Measurements from ENCODE around the gene PNPLA7. TPM values are rescaled to one million over a fixed set of nuclear protein-coding genes. Genes with fewer than 3 reads are reported as not detected.
"Not testable (repeated sequence)": the region's sequence is repeated elsewhere in the genome, so short reads cannot be mapped to it uniquely, and the experiment has no call there.

Gene PNPLA7
- total and polyA plus RNA-seq, 3 experiments from 2014 or later, result 0.79 to 2.4 (median 2.0) TPM

DNA sequence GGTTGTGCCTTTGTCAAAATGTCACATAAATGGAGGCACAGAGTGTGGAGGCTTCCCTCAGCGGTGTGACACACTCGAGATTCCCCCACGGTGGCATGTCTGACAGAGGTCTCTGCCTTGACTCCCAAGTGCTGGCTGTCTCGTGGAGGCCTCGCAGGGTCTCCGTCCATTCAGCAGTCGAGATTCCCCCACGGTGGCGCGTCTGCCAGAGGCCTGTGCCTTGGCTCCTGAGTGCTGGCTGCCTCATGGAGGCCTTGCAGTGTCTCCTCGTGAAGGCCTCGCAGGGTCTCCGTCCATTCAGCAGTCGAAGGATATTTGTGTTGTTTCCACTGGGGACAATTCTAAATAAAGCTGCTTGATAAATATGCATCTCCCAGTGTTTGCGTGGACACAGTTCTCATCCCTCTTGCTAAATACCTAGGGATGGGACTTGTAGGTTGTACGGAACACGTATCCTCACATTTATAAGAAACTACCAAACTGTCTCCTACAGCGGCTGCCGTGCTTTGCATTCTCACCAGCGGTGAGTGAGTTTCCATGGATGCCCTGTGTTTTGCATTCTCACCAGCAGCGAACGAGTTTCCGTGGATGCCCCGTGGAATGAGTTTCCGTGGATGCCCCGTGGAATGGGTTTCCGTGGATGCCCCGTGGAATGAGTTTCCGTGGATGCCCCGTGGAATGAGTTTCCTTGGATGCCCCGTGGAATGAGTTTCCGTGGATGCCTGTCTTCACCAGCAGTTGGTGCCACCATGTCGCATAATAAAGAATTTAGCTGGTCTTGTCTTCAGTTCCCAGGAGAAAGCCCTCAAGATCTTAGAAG, 25.8 kb downstream of the PNPLA7 start:
- CTCF ChIA-PET, result interaction anchor here (2.2 kb wide), 1 partner anchor 101 kb away, joined by 14 read pairs; the partner anchor contains the start of genes EXD3 and NOXA1
- Histone ChIP-seq H3K4me1 (ENCODE audit: insufficient read depth, low read length) (no peaks in the 10 kb centered on the region), H3K9me3 (ENCODE audit: low read length) (no peaks in the 10 kb centered on the region), H3K4me3 (ENCODE audit: low read length) (no peak overlapping the region), H3K27me3 (ENCODE audit: insufficient read depth, low read length, poor library complexity, severe bottlenecking) (no peaks in the 10 kb centered on the region), H3K27ac (ENCODE audit: low read depth, low read length) (no peak overlapping the region), H3K36me3 (ENCODE audit: insufficient read depth, low read length) (no peaks in the 10 kb centered on the region)
- Mint-ChIP-seq H3K4me3 (no peak overlapping the region), H3K4me1 (peaks cover 2 to 4% (median 3%) of the 10 kb centered on the region in 3 donors), H3K27me3 (no peaks in the 10 kb centered on the region), H3K9me3 (no peaks in the 10 kb centered on the region), H3K36me3 (no peaks in the 10 kb centered on the region), H3K27ac (no peak overlapping the region)
- POLR2A ChIA-PET, result no interaction called here
- DNase-seq, result peak in 1 of 5 donors; percentile 37

DNA sequence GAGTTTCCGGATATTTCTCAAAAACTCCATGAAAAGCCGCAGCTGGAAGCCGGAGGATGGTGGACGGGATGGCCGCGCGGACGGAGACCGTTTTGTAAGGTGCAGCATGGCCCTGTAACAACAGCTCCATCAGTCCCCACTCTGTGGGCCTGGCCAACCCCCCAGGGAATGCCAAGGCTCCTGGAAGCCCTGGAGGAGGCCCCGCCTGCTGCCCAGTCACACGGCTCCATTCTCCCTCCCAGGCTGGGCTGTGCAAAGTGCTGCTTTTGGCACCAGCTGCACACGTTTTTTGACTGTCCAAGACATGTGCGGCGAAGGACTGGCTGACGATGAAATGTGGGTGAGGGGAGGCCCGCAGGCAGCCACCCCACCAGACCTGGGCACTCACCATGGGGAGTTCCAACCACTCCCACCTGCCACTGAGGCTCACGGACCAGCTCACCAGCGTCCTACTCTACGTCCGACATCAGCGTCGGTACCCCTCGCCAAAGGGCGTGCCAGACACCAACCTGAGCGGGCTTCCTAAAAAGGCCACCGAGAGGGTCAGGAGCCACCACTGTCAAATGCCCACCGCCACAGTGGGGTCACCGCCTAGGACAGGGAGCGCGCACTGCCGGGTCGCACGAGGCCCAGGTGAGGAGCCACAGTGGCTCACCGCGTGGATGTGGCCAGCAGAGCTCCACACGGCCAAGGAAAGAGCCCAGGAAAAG, 27.3 kb downstream of the PNPLA7 start:
- Mint-ChIP-seq H3K36me3 (no peaks in the 10 kb centered on the region), H3K9me3 (no peaks in the 10 kb centered on the region), H3K4me3 (no peak overlapping the region), H3K27me3 (no peaks in the 10 kb centered on the region), H3K4me1 (peaks cover 2 to 4% (median 3%) of the 10 kb centered on the region in 3 donors), H3K27ac (no peak overlapping the region)
- peak in 1 of 5 donors; percentile 39 for DNase-seq
- Histone ChIP-seq H3K27me3 (ENCODE audit: insufficient read depth, low read length, poor library complexity, severe bottlenecking) (no peaks in the 10 kb centered on the region), H3K4me1 (ENCODE audit: insufficient read depth, low read length) (no peaks in the 10 kb centered on the region), H3K36me3 (ENCODE audit: insufficient read depth, low read length) (no peaks in the 10 kb centered on the region), H3K27ac (ENCODE audit: low read depth, low read length) (no peak overlapping the region), H3K4me3 (ENCODE audit: low read length) (no peak overlapping the region), H3K9me3 (ENCODE audit: low read length) (no peaks in the 10 kb centered on the region)
- ChIA-PET CTCF (interaction anchor here (1.0 kb wide), 1 partner anchor 100 kb away, joined by 3 read pairs; the partner anchor contains the start of gene EXD3), POLR2A (no interaction called here)

DNA sequence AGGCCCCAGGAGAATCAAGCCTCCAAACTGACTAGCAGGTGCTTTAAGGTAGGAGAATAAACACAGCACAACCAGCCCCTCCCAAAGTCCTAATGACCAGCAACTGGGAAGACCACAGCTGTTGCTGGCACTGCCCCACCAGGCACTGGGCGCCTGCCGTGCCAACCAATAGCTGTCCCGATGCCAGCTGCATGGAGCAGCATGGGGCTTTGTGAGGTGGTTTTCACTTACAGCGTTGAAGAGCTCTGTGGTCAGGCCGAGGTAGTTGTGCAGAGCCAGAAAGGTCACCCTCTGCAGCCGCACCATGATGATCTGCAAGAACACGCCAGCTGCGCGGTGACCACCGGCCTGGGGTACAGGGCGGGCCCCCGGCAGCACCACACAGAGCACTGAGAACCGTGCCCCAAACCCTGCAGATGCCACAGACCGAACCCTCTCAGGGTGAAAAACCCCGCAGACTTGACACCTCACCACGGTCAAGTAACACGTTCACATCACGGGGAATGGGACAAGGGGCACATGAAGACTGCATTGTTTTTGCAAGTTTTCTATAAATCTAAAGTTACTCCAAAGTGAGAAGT, 28.7 kb downstream of the PNPLA7 start:
- Histone ChIP-seq H3K27ac (ENCODE audit: low read depth, low read length) (no peak overlapping the region), H3K4me1 (ENCODE audit: insufficient read depth, low read length) (no peaks in the 10 kb centered on the region), H3K4me3 (ENCODE audit: low read length) (no peak overlapping the region), H3K27me3 (ENCODE audit: insufficient read depth, low read length, poor library complexity, severe bottlenecking) (no peaks in the 10 kb centered on the region), H3K9me3 (ENCODE audit: low read length) (no peaks in the 10 kb centered on the region), H3K36me3 (ENCODE audit: insufficient read depth, low read length) (no peaks in the 10 kb centered on the region)
- POLR2A ChIA-PET, result no interaction called here
- no peaks in the 10 kb centered on the region for H3K9me3 Mint-ChIP-seq
- peak in 1 of 5 donors; percentile 14 for DNase-seq
- H3K36me3 Mint-ChIP-seq, result no peaks in the 10 kb centered on the region
- H3K27me3 Mint-ChIP-seq, result no peaks in the 10 kb centered on the region
- no peak overlapping the region for H3K27ac Mint-ChIP-seq
- CTCF ChIA-PET, result no interaction called here
- H3K4me1 Mint-ChIP-seq, result peaks cover 2 to 4% (median 3%) of the 10 kb centered on the region in 3 donors
- H3K4me3 Mint-ChIP-seq, result no peak overlapping the region

DNA sequence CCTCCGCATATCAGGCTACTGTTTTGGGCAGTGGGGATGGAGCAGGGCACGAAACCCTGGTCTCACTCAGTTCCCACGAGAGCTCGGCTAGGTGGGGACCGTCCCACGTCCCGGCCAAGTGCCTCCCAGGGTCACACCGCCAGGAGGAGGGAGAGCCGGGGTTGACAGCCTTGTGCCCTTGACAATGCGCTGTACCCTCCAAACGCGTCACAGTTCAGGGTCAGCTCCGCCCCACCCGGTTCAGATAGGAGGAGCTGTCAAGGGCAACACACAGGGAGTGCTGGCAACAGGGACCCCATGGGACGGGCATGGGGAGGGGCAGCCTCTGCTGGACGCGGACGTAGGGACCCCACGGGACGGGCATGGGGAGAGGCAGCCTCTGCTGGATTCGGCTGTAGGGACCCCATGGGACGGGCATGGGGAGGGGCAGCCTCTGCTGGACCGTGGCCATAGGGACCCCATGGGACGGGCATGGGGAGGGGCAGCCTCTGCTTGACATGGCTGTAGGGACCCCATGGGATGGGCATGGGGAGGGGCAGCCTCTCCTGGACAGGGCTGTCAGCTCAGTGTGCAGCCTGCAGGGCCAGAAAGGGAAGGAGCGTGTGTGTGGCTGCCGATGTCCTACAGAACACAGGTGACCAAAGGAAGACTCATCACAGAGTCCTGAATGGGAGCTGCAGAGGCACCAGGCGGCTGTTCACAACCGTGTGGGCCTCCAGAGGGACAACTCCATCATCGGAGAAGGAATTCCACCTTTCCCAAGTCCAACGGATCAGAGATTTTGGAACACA, 29.4 kb downstream of the PNPLA7 start:
- Mint-ChIP-seq H3K36me3 (no peaks in the 10 kb centered on the region), H3K27ac (no peak overlapping the region), H3K9me3 (no peaks in the 10 kb centered on the region), H3K4me3 (no peak overlapping the region), H3K4me1 (peaks cover 2 to 4% (median 3%) of the 10 kb centered on the region in 3 donors), H3K27me3 (no peaks in the 10 kb centered on the region)
- Histone ChIP-seq H3K4me1 (ENCODE audit: insufficient read depth, low read length) (no peaks in the 10 kb centered on the region), H3K36me3 (ENCODE audit: insufficient read depth, low read length) (no peaks in the 10 kb centered on the region), H3K27me3 (ENCODE audit: insufficient read depth, low read length, poor library complexity, severe bottlenecking) (no peaks in the 10 kb centered on the region), H3K27ac (ENCODE audit: low read depth, low read length) (no peak overlapping the region), H3K9me3 (ENCODE audit: low read length) (no peaks in the 10 kb centered on the region), H3K4me3 (ENCODE audit: low read length) (no peak overlapping the region)
- ChIA-PET POLR2A (no interaction called here), CTCF (no interaction called here)
- DNase-seq, result peak in 1 of 5 donors; percentile 41

DNA sequence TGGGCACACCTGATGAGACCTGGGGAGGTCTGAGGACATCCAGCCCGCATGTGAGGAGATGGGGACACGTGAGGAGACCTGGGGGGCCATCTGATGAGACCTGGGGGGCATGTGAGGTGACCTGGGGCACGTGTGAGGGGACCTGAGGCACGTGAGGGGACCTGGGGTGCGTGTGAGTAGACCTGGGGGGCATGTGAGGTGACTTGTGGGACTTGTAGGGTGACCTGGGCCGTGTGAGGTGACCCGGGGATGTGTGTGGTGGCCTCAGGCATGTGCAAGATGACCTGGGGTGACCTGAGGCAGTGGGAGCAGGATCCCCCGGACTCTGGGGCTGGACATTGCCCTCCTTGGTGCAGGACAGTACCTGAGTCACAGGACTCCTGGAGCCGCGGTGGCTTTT, 30.6 kb downstream of the PNPLA7 start:
- peak in 1 of 5 donors; percentile 18 for DNase-seq
- Mint-ChIP-seq H3K4me1 (no peaks in the 10 kb centered on the region), H3K27me3 (no peaks in the 10 kb centered on the region), H3K36me3 (no peaks in the 10 kb centered on the region), H3K27ac (no peak overlapping the region), H3K4me3 (no peak overlapping the region), H3K9me3 (no peaks in the 10 kb centered on the region)
- POLR2A ChIA-PET, result no interaction called here
- CTCF ChIA-PET, result no interaction called here
- H3K27ac ChIP-seq (ENCODE audit: low read depth, low read length), result no peak overlapping the region
- H3K9me3 ChIP-seq (ENCODE audit: low read length), result no peaks in the 10 kb centered on the region
- no peaks in the 10 kb centered on the region for H3K27me3 ChIP-seq (ENCODE audit: insufficient read depth, low read length, poor library complexity, severe bottlenecking)
- H3K4me3 ChIP-seq (ENCODE audit: low read length), result no peak overlapping the region
- H3K4me1 ChIP-seq (ENCODE audit: insufficient read depth, low read length), result no peaks in the 10 kb centered on the region
- H3K36me3 ChIP-seq (ENCODE audit: insufficient read depth, low read length), result no peaks in the 10 kb centered on the region

DNA sequence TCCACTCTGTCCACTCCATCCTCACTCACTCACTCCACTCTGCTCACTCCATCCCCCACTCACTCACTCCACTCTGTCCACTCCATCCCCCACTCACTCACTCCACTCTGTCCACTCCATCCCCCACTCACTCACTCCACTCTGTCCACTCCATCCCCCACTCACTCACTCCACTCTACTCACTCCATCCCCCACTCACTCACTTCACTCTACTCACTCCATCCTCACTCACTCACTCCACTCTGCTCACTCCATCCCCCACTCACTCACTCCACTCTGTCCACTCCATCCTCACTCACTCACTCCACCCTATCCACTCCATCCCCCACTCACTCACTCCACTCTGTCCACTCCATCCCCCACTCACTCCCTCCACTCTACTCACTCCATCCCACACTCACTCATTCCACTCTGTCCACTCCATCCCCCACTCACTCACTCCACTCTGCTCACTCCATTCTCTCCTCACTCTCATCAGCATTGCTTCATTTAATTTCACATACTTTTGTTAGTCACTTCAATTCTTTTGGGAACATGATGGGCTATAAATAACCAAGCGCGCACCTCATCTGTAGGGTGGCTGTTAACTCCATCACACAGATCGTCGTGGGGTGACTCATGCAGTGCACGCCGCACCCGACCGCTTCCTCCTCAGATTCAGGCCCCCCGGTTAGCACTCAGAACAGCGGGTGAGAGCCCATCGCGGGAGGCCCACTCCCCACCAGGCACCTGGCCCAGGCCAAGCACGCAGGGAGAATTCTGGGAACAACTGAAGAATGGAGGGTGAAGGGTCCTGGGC, 31.3 kb downstream of the PNPLA7 start:
- H3K27ac Mint-ChIP-seq; H3K36me3 ChIP-seq (ENCODE audit: insufficient read depth, low read length); CTCF ChIA-PET; H3K9me3 ChIP-seq (ENCODE audit: low read length); H3K4me3 Mint-ChIP-seq; H3K27me3 ChIP-seq (ENCODE audit: insufficient read depth, low read length, poor library complexity, severe bottlenecking); H3K4me3 ChIP-seq (ENCODE audit: low read length); H3K36me3 Mint-ChIP-seq; H3K27me3 Mint-ChIP-seq; H3K27ac ChIP-seq (ENCODE audit: low read depth, low read length); DNase-seq; H3K4me1 Mint-ChIP-seq; POLR2A ChIA-PET; H3K9me3 Mint-ChIP-seq; H3K4me1 ChIP-seq (ENCODE audit: insufficient read depth, low read length): not testable (repeated sequence)

DNA sequence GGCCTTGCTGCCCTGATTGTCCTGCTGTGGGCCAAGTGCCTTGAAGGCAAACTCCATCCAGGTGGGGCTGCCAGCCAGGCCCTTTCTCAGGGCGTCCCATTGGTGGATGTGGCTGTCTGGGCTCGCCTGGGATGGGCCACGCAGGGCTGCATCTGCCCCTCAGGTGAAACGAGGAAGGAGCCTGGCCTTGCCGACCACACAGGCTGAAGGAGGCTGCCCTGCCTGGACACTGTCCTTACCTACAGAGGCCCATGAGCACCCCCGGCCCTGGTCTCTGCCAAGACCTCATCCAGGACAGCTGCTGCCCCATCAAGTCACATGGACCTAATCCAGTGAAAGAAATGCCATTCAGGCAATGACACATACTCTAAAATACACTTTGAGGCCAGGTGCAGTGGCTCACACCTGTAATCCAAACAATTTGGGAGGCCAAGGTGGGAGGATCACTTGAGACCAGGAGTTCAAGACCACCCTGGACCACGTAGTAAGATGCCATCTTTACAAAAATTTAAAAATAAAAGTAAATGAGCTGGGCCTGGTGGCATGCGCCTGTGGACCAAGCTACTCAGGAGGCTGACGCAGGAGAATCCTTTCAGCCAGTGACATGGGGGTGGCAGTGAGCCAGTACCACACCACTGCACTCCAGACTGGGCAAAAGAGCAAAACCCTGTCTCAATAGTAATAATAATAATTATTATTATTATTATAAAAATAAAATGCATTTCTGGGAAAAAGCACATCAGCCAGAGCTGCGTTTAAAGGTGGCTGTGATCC, 33.9 kb downstream of the PNPLA7 start:
- POLR2A ChIA-PET, result no interaction called here
- no peaks in the 10 kb centered on the region for H3K36me3 ChIP-seq (ENCODE audit: insufficient read depth, low read length)
- Mint-ChIP-seq H3K27me3 (no peaks in the 10 kb centered on the region), H3K36me3 (no peaks in the 10 kb centered on the region), H3K4me1 (peaks cover 0 to 5% (median 2%) of the 10 kb centered on the region in 3 donors), H3K9me3 (no peaks in the 10 kb centered on the region), H3K4me3 (no peak overlapping the region), H3K27ac (peak overlapping the region in 1 of 8 donors; percentile 29)
- no peaks in the 10 kb centered on the region for H3K9me3 ChIP-seq (ENCODE audit: low read length)
- no peak overlapping the region for H3K4me3 ChIP-seq (ENCODE audit: low read length)
- no peak overlapping the region for H3K27ac ChIP-seq (ENCODE audit: low read depth, low read length)
- CTCF ChIA-PET, result no interaction called here
- no peaks in the 10 kb centered on the region for H3K4me1 ChIP-seq (ENCODE audit: insufficient read depth, low read length)
- no peaks in the 10 kb centered on the region for H3K27me3 ChIP-seq (ENCODE audit: insufficient read depth, low read length, poor library complexity, severe bottlenecking)
- DNase-seq, result no peak
